Measurements from ENCODE around the gene BTG3.

Gene BTG3

GRCh38 chr21:17612565-17613241 is at the start of gene BTG3:
Gene BTG3, minus strand, starts transcription at chr21:17612901. Its CDS starts 3,757 bp downstream, at chr21:17609144.
- peak; percentile 58 to 66 for DNase-seq (ENCODE audit: low read depth in 2 of 2, low spot score in 1 of 2)

- DNase-seq (ENCODE audit: low read depth in 2 of 2, low spot score in 1 of 2) = no peak
Observed at GRCh38 chr21:17660862-17661261, 48.2 kb upstream of the BTG3 start.

GRCh38 chr21:17660452-17660851 is 47.8 kb upstream of the BTG3 start:
- DNase-seq (ENCODE audit: low read depth in 2 of 2, low spot score in 1 of 2) = no peak

GRCh38 chr21:17658931-17659330 is 46.2 kb upstream of the BTG3 start:
- DNase-seq (ENCODE audit: low read depth in 2 of 2, low spot score in 1 of 2) = no peak

- DNase-seq (ENCODE audit: low read depth in 2 of 2, low spot score in 1 of 2) = no peak
Observed at GRCh38 chr21:17651526-17651925, 38.8 kb upstream of the BTG3 start.

- no peak for DNase-seq (ENCODE audit: low read depth in 2 of 2, low spot score in 1 of 2)
Observed at GRCh38 chr21:17650292-17650691, 37.6 kb upstream of the BTG3 start.

- no peak for DNase-seq (ENCODE audit: low read depth in 2 of 2, low spot score in 1 of 2)
Observed at GRCh38 chr21:17646790-17647189, 34.1 kb upstream of the BTG3 start.

GRCh38 chr21:17644186-17644585 is 31.5 kb upstream of the BTG3 start:
- no peak for DNase-seq (ENCODE audit: low read depth in 2 of 2, low spot score in 1 of 2)

GRCh38 chr21:17640821-17641220 is 28.1 kb upstream of the BTG3 start:
- no peak for DNase-seq (ENCODE audit: low read depth in 2 of 2, low spot score in 1 of 2)

- no peak for DNase-seq (ENCODE audit: low read depth in 2 of 2, low spot score in 1 of 2)
Observed at GRCh38 chr21:17636711-17637110, 24.0 kb upstream of the BTG3 start.

GRCh38 chr21:17631195-17631594 is 18.5 kb upstream of the BTG3 start:
- DNase-seq (ENCODE audit: low read depth in 2 of 2, low spot score in 1 of 2) = no peak

GRCh38 chr21:17622018-17622417 is 9.3 kb upstream of the BTG3 start:
- no peak for DNase-seq (ENCODE audit: low read depth in 2 of 2, low spot score in 1 of 2)

- DNase-seq (ENCODE audit: low read depth in 2 of 2, low spot score in 1 of 2) = no peak
Observed at GRCh38 chr21:17616831-17617230, 4.1 kb upstream of the BTG3 start.

GRCh38 chr21:17613242-17613676 is 558 bp upstream of the BTG3 start:
- no peak for DNase-seq (ENCODE audit: low read depth in 2 of 2, low spot score in 1 of 2)

GRCh38 chr21:17612023-17612564 is 607 bp downstream of the BTG3 start:
- peak in 1 of 2 donors; percentile 5 for DNase-seq (ENCODE audit: low read depth in 2 of 2, low spot score in 1 of 2)

GRCh38 chr21:17611414-17612022 is 1.2 kb downstream of the BTG3 start:
- peak; percentile 52 to 57 for DNase-seq (ENCODE audit: low read depth in 2 of 2, low spot score in 1 of 2)

- no peak for DNase-seq (ENCODE audit: low read depth in 2 of 2, low spot score in 1 of 2)
Observed at GRCh38 chr21:17610911-17611310, 1.8 kb downstream of the BTG3 start.

GRCh38 chr21:17609681-17610080 is 3.0 kb downstream of the BTG3 start:
- no peak for DNase-seq (ENCODE audit: low read depth in 2 of 2, low spot score in 1 of 2)

GRCh38 chr21:17607684-17608083 is 5.0 kb downstream of the BTG3 start:
- no peak for DNase-seq (ENCODE audit: low read depth in 2 of 2, low spot score in 1 of 2)

- DNase-seq (ENCODE audit: low read depth in 2 of 2, low spot score in 1 of 2) = no peak
Observed at GRCh38 chr21:17602874-17603273, 9.8 kb downstream of the BTG3 start.

- DNase-seq (ENCODE audit: low read depth in 2 of 2, low spot score in 1 of 2) = no peak
Observed at GRCh38 chr21:17598437-17598836, 14.3 kb downstream of the BTG3 start.

- no peak for DNase-seq (ENCODE audit: low read depth in 2 of 2, low spot score in 1 of 2)
Observed at GRCh38 chr21:17597680-17598079, 15.0 kb downstream of the BTG3 start.

GRCh38 chr21:17590430-17590829 is 22.3 kb downstream of the BTG3 start:
- DNase-seq (ENCODE audit: low read depth in 2 of 2, low spot score in 1 of 2) = no peak
